ENCODE results near the gene CNTROB.
"Not testable (repeated sequence)": the region's sequence is repeated elsewhere in the genome, so short reads cannot be mapped to it uniquely, and the experiment has no call there.

Gene CNTROB

DNA sequence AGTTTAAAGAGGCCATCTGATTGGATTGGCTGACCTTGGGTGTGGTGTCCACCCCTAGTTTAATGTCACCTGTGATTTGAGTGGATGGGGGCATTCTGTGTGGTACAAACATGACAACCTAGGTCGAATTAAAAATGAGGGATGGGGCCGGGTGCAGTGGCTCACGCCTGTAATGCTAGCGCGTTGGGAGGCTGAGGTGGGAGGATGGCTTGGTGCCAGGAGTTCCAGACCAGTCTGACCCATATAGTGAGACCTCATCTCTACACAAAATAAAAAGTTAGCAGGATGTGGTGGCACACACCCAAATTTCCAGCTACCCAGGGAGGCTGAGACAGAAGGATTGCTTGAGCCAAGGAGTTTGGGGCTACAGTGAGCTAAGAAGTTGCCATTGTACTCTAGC, 14.4 kb downstream of the CNTROB start:
- DNase-seq (ENCODE audit: low read depth): no peak

- DNase-seq (ENCODE audit: low read depth): no peak
Measured at GRCh38 chr17:7947651-7948050, 15.6 kb downstream of the CNTROB start.

DNA sequence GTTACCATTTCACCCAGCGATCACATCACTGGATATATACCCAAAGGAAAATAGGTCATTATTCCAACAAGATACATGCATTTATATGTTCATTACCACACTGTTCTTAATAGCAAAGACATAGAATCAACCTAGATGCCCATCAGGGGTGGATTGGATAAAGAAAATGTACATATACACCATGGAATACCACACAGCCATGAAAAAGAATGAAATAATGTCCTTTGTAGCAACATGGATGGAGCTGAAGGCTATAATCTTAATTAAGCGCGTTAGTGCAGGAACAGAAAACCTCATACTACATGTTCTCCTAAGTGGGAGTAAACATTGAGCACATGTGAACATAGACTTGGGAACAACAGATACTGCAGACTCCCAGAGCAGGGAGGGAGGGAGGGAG, 18.6 kb downstream of the CNTROB start:
- DNase-seq (ENCODE audit: low read depth): no peak

- DNase-seq (ENCODE audit: low read depth): no peak
Measured at GRCh38 chr17:7951143-7951792, 19.3 kb downstream of the CNTROB start.

GRCh38 chr17:7953266-7953665, 21.3 kb downstream of the CNTROB start:
- DNase-seq (ENCODE audit: low read depth): not testable (repeated sequence)

DNA sequence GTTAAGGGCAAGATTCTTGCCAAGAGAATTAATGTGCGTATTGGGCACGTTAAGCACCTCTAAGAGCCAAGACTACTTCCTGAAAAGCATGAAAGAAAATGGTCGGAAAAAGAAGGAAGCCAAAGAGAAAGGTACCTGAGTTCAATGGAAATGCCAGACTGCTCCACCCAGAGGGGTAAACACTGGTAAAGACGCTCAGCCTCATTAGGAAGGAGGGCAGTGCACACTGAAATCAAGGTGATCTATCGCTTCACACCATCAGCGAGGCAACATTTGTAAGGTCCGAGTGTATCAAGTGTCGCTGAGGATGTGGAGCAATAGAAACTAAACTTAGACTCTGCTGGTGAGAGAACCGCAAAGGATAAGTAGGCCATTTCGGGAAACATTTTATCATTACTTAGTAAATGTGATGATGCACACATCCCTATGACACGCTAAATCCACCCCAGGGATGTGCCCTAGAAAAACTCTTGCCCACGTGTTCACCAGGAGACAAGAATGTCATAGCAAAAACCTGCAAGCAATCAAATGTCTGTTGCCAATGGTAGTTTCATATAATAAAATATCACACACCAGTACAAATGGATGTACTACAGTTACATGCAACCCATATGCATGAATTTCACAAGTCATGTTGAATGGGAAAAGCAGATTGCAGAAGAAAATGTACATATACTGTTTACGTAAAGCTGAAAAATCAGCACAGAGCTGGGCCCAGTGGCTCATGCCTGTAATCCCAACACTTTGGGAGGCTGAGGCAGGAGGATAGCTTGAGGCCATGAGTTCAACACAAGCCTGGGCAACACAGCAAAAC, 23.6 kb downstream of the CNTROB start:
- no peak for DNase-seq (ENCODE audit: low read depth)

DNA sequence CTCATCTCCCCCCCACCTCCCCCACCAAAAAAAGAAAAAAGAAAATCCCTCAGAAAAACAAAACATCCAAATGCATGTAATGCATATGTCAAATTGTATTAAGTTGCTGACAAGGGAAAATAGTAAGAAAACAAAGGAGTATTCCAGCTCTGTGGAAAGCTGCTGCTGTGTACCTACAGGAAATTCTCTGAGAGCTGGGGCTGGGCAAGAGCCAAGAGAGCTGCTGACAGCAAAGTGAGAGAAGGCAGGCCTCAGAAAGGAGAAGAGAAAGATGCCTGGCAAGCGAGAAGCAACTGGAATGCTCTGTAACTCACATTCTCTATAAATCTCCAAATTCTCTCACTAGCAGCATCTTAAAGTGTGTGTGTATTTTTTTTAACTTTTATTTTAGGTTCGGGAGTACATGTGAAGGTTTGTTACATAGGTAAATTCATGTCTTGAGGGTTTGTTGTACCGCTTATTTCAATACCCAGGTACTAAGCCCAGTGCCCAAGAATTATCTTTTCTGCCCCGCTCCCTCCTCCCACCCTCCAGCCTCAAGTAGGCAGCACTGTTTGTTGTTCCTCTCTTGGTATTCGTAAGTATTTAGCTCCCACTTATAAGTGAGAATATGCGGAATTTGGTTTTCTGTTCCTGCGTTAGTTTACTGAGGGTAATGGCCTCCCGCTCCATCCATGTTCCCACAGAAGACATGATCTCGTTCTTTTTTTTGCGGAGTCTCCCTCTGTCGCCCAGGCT, 24.4 kb downstream of the CNTROB start:
- no peak for DNase-seq (ENCODE audit: low read depth)

DNA sequence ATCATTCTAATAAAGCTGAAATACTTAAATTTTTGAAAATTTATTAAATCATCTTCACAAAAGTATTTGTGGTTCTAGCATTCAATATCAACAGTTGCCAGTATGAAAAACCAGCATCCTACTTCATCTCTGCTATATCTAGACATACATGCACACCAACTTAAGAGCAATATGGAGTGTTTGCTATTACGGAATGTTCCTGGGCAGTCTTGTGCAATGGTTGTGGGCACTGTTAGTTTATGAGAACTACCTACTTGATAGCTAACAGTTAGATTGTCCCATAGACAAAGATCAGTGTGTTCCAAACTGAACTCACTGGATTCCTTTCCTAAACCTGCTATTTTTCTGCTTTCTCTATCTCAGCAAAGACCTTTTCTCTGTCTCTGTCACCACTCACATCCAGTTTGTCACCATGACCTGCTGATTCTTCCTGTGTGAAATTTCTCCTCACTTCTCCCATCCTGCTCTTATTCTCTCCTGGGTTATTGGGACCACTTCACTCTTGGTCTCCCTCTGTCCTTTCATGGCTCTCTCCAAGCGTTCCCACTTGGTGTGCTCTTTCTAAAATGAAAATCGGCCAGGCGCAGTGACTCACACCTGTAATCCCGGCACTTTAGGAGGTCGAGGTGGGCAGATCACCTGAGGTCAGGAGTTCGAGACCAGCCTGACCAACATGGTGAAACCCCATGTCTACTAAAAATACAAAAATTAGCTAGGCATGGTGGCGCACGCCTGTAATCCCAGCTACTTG, 27.7 kb downstream of the CNTROB start:
- DNase-seq (ENCODE audit: low read depth): no peak

GRCh38 chr17:7961421-7961820, 29.4 kb downstream of the CNTROB start:
- DNase-seq (ENCODE audit: low read depth): no peak

GRCh38 chr17:7967751-7968150, 35.7 kb downstream of the CNTROB start:
- DNase-seq (ENCODE audit: low read depth): no peak

DNA sequence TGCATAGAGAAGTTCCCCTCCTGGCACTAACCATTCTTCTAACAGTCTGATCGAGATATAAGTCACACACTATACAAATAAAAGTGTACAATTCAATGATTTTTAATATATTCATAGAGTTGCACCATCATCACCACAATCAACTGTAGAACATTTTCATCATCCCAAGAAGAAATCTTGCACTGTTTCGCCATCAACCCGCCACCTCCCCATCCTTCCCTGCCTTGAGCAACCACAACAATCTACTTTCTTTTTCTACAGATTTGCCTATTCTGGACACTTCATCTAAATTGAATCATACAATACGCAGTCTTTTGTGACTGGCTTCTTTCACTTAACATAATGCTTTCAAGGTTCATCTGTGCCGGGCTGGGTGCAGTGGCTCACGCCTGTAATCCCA, 37.4 kb downstream of the CNTROB start:
- DNase-seq (ENCODE audit: low read depth): no peak

DNA sequence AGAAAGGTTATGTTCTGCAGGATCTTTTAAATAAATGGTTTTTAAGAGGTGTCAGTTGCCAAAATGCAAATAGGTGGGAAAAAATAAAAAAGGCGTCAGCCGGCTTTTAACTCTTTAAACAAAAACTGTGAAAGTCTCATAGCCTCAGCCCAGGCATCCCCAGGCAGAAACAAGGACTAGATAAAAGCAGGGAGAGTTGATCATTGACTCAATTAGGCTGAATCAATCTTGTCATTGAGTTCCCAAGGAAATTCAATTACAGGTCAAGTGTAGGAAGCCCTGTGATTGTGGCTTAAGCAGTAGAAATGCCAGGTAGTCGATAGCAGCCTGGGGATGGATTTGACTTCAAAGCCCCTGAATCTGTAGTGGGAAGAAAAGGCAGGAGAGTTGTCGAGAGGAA, 39.6 kb downstream of the CNTROB start:
- DNase-seq (ENCODE audit: low read depth): no peak

DNA sequence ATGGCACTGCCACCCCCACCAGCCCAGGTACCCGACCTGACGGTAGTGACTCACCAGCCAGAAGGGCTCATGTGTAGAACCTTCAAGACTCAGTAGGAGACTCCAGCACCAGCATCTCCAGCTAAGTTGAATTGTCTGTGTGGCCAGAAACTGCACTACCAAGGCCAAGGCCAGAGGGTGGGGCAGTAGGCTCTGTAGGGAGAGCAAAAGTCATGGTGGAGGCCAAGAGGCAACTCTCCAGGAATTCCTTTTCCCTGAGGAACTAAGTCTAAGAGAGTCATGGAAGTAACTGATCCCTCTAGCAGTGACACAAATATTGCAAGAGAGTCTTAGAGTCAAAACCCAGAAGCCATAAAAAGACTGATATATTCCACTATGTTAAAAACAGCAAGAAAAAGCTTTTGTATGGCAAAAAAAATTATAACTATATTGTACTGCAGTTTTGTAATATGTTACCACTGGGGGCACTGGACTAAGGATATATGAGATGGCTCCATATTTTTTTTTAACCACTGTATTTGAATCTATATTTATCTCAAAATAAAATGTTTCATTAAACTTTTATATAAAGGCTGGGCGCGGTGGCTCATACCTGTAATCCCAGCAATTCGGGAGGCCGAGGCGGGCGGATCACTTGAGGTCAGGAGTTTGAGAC, 40.3 kb downstream of the CNTROB start:
- no peak for DNase-seq (ENCODE audit: low read depth)

DNA sequence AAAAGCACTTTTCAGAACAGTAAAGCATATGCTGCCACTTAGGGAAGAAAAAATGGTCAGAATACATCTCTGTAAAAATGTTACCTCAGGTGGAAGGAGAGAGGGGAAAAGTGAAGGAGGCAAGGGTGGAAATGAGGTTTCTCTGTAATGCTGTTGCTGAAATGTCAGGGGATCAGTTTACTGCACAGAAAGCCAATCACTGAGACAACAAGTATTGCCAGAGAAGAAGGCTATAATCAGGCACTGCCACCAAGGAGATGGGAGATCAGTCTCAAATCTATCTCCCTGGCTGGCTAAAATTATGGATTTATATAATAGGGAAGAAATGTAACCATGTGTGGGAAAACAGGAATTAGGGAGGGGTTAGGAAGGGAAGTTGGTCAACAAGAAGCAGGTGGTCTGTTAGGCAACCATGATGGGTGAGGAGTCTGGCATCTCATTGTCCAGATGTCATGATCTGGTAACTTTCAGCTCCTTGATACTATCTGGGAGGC, 42.7 kb downstream of the CNTROB start:
- DNase-seq (ENCODE audit: low read depth): no peak

- DNase-seq (ENCODE audit: low read depth): no peak
Measured at GRCh38 chr17:7977039-7977438, 45.0 kb downstream of the CNTROB start.

GRCh38 chr17:7977805-7978204, 45.8 kb downstream of the CNTROB start:
- no peak for DNase-seq (ENCODE audit: low read depth)

GRCh38 chr17:7982173-7982572, 50.2 kb downstream of the CNTROB start:
- DNase-seq (ENCODE audit: low read depth): no peak

- no peak for DNase-seq (ENCODE audit: low read depth)
Measured at GRCh38 chr17:7982666-7983065, 50.7 kb downstream of the CNTROB start.

- DNase-seq (ENCODE audit: low read depth): no peak
Measured at GRCh38 chr17:7984904-7985303, 52.9 kb downstream of the CNTROB start.

DNA sequence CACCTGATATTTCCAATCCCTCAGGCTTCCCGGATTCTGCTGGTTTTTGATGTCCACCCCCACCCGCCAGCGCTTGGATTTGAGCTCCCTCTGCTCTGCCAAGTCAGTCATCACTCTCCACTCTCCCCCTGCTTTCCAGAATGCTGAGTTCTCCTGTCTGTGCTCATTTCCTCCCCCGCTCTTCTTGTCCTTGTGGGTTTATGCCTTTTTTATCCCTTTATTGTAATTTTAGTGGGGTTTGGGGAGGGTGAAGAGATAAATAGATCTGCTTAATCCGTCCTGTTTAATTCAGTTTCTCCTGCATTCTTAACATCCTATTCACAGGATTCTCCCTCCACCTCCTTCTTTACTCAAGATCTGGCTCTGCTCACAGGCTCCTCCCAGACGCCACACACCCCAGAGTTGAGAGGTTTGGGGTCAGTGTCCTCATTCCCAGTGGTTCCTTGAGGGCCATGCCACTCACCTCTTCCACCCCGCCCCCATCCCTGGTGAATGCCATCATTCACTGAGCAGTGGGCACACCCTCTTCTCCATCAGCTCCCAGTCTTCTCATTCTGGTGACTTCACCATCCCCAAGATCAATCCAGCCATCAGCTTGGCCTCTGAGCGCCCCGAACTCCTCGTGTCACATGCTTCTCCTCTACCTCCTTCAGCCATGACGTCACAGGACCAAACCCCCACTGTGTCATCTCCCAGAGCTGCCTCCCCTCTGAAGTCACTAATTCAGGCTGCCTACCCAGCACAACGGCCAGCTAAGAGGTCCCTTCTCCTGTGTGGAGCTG, 55.3 kb downstream of the CNTROB start:
- no peak for DNase-seq (ENCODE audit: low read depth)

- DNase-seq (ENCODE audit: low read depth): no peak
Measured at GRCh38 chr17:7988750-7989178, 56.8 kb downstream of the CNTROB start.

Data from activated T-helper 1 cell treated with Interleukin-2 at 50 U/mL for 16 hours (primary cell).